Type B pancreatic cell (in vitro differentiated cells): ENCODE data around the gene LRRK1. TPM values are rescaled to one million over a fixed set of nuclear protein-coding genes. Genes with fewer than 3 reads are reported as not detected.
"Not testable (repeated sequence)": the region's sequence is repeated elsewhere in the genome, so short reads cannot be mapped to it uniquely, and the experiment has no call there.

Source experiments
- DNase-seq: peaks from one replicate; pipeline ENCODE4 v3.0.0; 2021; ENCODE audit warnings: mixed read lengths; ENCODE audit not compliant: unreplicated experiment; ENCODE audit errors: extremely low spot score
- H3K27ac Mint-ChIP-seq: 2 replicates; pipeline ENCODE4 v1.8.0; 2021; ENCODE audit warnings: mild to moderate bottlenecking, mixed read lengths
- H3K27me3 Mint-ChIP-seq: 2 replicates; pipeline ENCODE4 v1.8.0; 2021; ENCODE audit warnings: mixed read lengths
- H3K36me3 Mint-ChIP-seq: 2 replicates; pipeline ENCODE4 v1.8.0; 2021; ENCODE audit warnings: mixed read lengths
- H3K4me1 Mint-ChIP-seq: one replicate; pipeline ENCODE4 v1.8.0; 2021; ENCODE audit warnings: mixed read lengths; ENCODE audit not compliant: unreplicated experiment
- H3K4me3 Mint-ChIP-seq: 2 replicates; pipeline ENCODE4 v1.8.0; 2021; ENCODE audit warnings: mild to moderate bottlenecking, mixed read lengths
- H3K9me3 Mint-ChIP-seq: 2 replicates; pipeline ENCODE4 v1.8.0; 2021; ENCODE audit warnings: mixed read lengths
- total RNA-seq: library from RNA; stranded (reverse); gene quantifications from 2 replicates; pipeline ENCODE4 v1.2.1, GENCODE V29; 2021; ENCODE audit warnings: low replicate concordance
- TF ChIP-seq, protein P1 (sequence below): fragments of 200-600 bp; sonication (generic); conservative IDR thresholded peaks from 2 replicates; pipeline ENCODE4 v1.5.0; 2021; ENCODE audit warnings: antibody characterized with exemption, mild to moderate bottlenecking

Gene LRRK1
- total RNA-seq, 1 donor from 2014 or later, result 2.0 TPM

DNA sequence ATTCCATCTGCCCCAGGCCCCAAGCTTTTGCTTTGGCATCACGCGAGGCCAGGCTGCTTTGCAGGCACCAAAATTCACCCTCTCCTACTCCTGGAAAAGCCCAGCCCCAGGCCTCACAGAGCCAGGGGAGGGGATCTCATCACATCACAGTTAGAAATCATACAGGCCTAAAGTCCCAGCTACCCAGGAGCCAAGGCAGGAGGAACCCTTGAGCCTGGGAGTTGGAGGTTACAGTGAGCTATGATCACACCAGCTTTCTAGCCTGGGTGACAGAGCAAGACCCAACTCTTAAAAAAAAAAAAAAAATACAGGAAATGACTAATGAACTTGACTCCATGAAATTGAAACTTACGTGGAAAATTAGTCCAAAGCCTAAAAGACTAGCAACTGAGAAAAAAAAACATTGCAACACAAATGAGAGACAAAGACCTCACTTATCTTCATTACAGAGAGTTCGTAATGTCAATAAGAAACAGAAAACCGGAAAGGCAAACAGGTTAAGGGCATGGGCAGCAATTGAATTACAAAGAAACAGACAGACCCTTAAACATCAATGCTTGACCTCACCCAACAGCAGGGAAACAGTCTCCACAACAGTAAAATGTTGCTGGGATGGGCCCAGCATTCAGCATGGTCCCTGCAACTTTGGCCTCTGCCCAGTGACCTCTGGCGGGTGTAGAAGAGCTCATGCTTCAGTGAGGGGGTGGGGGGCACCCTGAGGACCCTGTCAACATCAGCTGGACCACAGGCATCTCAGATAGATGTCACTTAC, 151.5 kb downstream of the LRRK1 start:
- H3K4me3 Mint-ChIP-seq, result peak overlapping the region; percentile 30
- no peaks in the 10 kb centered on the region for H3K36me3 Mint-ChIP-seq

DNA sequence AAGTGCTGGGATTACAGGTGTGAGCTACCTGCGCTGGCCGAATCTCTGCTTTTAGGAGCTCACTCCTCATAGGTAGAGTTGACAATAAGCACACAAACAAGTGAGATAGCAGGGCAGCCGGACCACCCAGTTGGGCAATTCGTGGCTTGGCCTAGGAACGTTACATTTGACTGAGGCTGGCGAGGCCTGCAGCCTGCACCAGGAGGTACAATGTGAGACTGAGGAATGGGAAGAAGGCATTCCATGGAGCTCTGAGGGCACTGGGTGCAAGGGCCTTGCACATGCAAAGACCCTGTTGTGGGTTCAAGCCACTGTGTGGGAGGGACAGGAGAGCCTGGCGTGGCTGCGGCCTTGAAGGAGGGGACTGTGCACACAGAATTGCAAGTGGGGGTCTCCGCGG, 152.5 kb downstream of the LRRK1 start:
- peaks cover 14% of the 10 kb centered on the region for H3K27me3 Mint-ChIP-seq
- no peak overlapping the region for H3K4me3 Mint-ChIP-seq
- TF ChIP-seq, protein P1, sequence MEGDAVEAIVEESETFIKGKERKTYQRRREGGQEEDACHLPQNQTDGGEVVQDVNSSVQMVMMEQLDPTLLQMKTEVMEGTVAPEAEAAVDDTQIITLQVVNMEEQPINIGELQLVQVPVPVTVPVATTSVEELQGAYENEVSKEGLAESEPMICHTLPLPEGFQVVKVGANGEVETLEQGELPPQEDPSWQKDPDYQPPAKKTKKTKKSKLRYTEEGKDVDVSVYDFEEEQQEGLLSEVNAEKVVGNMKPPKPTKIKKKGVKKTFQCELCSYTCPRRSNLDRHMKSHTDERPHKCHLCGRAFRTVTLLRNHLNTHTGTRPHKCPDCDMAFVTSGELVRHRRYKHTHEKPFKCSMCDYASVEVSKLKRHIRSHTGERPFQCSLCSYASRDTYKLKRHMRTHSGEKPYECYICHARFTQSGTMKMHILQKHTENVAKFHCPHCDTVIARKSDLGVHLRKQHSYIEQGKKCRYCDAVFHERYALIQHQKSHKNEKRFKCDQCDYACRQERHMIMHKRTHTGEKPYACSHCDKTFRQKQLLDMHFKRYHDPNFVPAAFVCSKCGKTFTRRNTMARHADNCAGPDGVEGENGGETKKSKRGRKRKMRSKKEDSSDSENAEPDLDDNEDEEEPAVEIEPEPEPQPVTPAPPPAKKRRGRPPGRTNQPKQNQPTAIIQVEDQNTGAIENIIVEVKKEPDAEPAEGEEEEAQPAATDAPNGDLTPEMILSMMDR, result no peak
- H3K36me3 Mint-ChIP-seq, result no peaks in the 10 kb centered on the region
- peaks cover 37% of the 10 kb centered on the region for H3K4me1 Mint-ChIP-seq
- no peaks in the 10 kb centered on the region for H3K9me3 Mint-ChIP-seq
- no peak for DNase-seq
- H3K27ac Mint-ChIP-seq, result no peak overlapping the region

More for the DNA sequence above, 151.5 kb downstream of the LRRK1 start:
- no peak for DNase-seq
- Mint-ChIP-seq H3K27ac (peak overlapping the region; percentile 68), H3K27me3 (peaks cover 11% of the 10 kb centered on the region), H3K9me3 (no peaks in the 10 kb centered on the region), H3K4me1 (peaks cover 37% of the 10 kb centered on the region)
- TF ChIP-seq, protein P1, result no peak

DNA sequence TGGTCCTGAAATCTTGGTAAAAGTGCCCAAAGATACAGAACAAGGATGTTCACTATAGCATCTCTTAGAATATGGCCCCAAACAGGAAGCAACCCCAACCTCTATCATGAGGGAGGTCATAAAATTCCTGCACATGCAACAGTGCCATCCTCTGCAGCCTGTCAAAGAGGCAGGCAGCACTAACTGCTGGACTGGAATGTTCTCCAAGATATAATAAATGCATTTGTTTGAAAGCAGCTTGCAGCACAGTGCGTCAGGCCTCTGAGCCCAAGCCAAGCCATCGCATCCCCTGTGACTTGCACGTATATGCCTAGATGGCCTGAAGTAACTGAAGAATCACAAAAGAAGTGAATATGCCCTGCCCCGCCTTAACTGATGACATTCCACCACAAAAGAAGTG, 153.1 kb downstream of the LRRK1 start:
- Mint-ChIP-seq H3K4me1 (peaks cover 37% of the 10 kb centered on the region), H3K27me3 (peaks cover 14% of the 10 kb centered on the region)
- H3K9me3 Mint-ChIP-seq, DNase-seq, H3K4me3 Mint-ChIP-seq, H3K27ac Mint-ChIP-seq, H3K36me3 Mint-ChIP-seq: not testable (repeated sequence)

DNA sequence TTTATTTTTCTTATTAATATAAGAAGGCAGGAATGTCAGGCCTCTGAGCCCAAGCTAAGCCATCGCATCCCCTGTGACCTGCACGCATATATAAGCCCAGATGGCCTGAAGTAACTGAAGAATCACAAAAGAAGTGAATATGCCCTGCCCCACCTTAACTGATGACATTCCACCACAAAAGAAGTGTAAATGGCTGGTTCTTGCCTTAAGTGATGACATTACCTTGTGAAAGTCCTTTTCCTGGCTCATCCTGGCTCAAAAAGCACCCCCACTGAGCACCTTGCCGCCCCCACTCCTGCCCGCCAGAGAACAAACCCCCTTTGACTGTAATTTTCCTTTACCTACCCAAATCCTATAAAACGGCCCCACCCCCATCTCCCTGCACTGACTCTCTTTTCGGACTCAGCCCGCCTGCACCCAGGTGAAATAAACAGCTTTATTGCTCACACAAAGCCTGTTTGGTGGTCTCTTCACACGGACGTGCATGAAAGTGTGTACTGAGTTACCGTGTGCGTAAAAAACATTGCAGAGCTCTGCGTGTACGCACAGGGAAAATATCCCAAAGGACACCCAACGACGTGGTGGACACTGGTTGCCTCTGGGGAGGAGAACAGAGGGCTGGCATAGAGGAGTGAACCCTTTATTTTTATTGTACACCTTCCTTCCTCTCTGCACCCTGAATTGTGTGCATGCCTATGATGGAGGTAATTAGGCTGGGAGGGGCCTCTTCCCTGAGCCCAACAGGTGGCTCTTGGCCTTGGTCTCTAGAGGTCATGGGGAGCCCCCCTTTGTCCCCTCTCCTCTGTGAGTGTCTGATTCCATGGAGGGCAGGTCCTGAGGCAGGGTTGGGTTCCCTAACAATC, 158.9 kb downstream of the LRRK1 start:
- not testable (repeated sequence) for H3K4me3 Mint-ChIP-seq, DNase-seq, H3K9me3 Mint-ChIP-seq, H3K4me1 Mint-ChIP-seq, H3K36me3 Mint-ChIP-seq, H3K27ac Mint-ChIP-seq
- H3K27me3 Mint-ChIP-seq, result peaks cover 14% of the 10 kb centered on the region

DNA sequence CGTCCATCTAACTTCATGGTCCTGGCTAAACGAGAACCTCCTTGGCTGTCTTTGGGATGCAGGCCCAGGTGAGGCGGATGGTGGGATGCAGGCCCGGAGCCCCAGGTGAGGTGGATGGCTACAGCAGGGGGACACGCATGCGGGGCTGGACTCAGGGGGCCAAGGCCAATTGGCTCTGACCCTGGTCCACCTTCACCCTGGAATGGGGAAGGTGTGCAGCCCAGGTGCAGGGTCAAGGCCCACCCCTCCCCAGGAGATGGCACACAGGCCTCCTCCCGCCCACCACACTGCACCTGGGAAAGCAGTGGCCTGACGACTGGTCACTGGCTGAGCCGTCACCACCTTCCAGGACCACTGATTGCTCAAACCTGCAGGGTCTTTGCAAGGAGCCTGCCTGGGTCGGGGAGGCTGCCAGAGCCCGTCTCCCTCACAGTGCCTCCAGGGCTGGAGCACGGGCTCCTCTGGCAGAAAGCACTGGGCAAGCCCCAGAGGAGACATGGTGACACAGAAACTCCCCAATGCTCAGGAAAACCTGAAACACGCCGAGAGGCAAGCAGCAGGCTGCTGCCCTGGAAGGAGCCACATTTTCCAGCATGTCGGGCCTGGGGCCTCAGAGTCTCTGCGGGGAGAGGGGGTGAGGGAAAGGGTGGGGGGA, 159.6 kb downstream of the LRRK1 start:
- Mint-ChIP-seq H3K36me3 (no peaks in the 10 kb centered on the region), H3K27me3 (peaks cover 12% of the 10 kb centered on the region), H3K4me1 (no peaks in the 10 kb centered on the region), H3K27ac (no peak overlapping the region), H3K9me3 (no peaks in the 10 kb centered on the region), H3K4me3 (no peak overlapping the region)
- TF ChIP-seq, protein P1, result no peak
- DNase-seq, result no peak

DNA sequence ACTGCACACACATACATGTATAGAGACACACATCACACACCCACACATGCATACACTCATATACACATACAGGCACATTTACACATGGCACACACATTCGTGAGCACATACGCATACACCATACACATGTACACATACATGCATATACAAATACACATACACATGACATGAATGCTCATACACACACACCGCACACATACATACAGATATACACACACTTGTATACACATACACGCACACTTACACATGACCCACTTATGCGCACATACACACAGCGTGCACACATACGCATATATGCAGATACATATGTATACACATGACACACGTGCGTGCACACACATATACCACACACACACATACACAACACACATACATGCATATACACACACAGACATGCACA, 162.7 kb downstream of the LRRK1 start:
- peaks cover 3% of the 10 kb centered on the region for H3K27me3 Mint-ChIP-seq
- H3K4me3 Mint-ChIP-seq, result no peak overlapping the region
- no peaks in the 10 kb centered on the region for H3K4me1 Mint-ChIP-seq
- no peak overlapping the region for H3K27ac Mint-ChIP-seq
- H3K9me3 Mint-ChIP-seq, result no peaks in the 10 kb centered on the region
- no peak for DNase-seq
- TF ChIP-seq, protein P1, result no peak
- H3K36me3 Mint-ChIP-seq, result no peaks in the 10 kb centered on the region
